DND-41 (cell line): Measurements from ENCODE around the gene KCNAB3.

ENCODE experiments used
- ATAC-seq: fragments of 200-7000 bp; cut with Tn5 transposase; 3 replicates; pipeline ENCODE4 v1.9.1; 2021; ENCODE audit warnings: low read depth; ENCODE audit not compliant: insufficient read depth
- DNase-seq: peaks from one replicate; pipeline ENCODE4 v3.0.0-alpha.2; 2020
- H2AFZ ChIP-seq: 2 replicates; pipeline ENCODE4 v1.6.0; 2012; ENCODE audit warnings: low read depth, low read length
- H3K27ac ChIP-seq: 2 replicates; pipeline ENCODE4 v1.5.1; 2012; ENCODE audit warnings: low read length, inconsistent platforms
- H3K27me3 ChIP-seq: fragments of 200-600 bp; sonication (generic); 2 replicates; pipeline ENCODE4 v1.6.0; 2012; ENCODE audit warnings: low read length, mild to moderate bottlenecking, inconsistent platforms; ENCODE audit not compliant: insufficient read depth, poor library complexity
- H3K36me3 ChIP-seq: 2 replicates; pipeline ENCODE4 v1.5.1; 2012; ENCODE audit warnings: low read length, inconsistent platforms; ENCODE audit not compliant: insufficient read depth
- H3K4me1 ChIP-seq: 2 replicates; pipeline ENCODE4 v1.5.1; 2012; ENCODE audit warnings: mild to moderate bottlenecking, low read length; ENCODE audit not compliant: insufficient read depth
- H3K4me2 ChIP-seq: 2 replicates; pipeline ENCODE4 v1.6.0; 2012; ENCODE audit warnings: mild to moderate bottlenecking, moderate library complexity, low read length, inconsistent platforms; ENCODE audit not compliant: insufficient read depth
- H3K4me3 ChIP-seq, 2 experiments: fragments of 200-600 bp in 1 of 2; shearing (Covaris generic) in 1 of 2; 2 replicates each; pipeline ENCODE4 v1.5.1; 2012 to 2016; ENCODE audit warnings: inconsistent platforms in 2 of 2, low read length in 2 of 2, mild to moderate bottlenecking in 2 of 2, low read depth in 1 of 2, moderate library complexity in 1 of 2
- H3K79me2 ChIP-seq: 2 replicates; pipeline ENCODE4 v1.6.0; 2012; ENCODE audit warnings: low read length, inconsistent platforms; ENCODE audit not compliant: insufficient read depth
- H3K9ac ChIP-seq: 2 replicates; pipeline ENCODE4 v1.6.0; 2012; ENCODE audit warnings: low read depth, mild to moderate bottlenecking, inconsistent platforms, low read length, moderate library complexity
- H3K9me3 ChIP-seq: 2 replicates; pipeline ENCODE4 v1.5.1; 2012; ENCODE audit warnings: low read length, moderate library complexity, mild to moderate bottlenecking, inconsistent platforms; ENCODE audit not compliant: insufficient read depth, severe bottlenecking
- H4K20me1 ChIP-seq: 2 replicates; pipeline ENCODE4 v1.6.0; 2012; ENCODE audit warnings: low read length; ENCODE audit not compliant: insufficient read depth
- CTCF ChIP-seq: IDR thresholded peaks from 2 replicates; pipeline ENCODE4 v1.5.1; 2012; ENCODE audit warnings: borderline replicate concordance, low read length, moderate library complexity, mild to moderate bottlenecking; ENCODE audit not compliant: poor library complexity, severe bottlenecking; ENCODE audit errors: extremely low read depth
- EZH2 ChIP-seq: IDR thresholded peaks from 3 replicates; pipeline ENCODE4 v1.6.1; 2012; ENCODE audit warnings: borderline replicate concordance, low read depth, mild to moderate bottlenecking, moderate library complexity, low read length, inconsistent platforms; ENCODE audit not compliant: severe bottlenecking

The KCNAB3 gene

DNA sequence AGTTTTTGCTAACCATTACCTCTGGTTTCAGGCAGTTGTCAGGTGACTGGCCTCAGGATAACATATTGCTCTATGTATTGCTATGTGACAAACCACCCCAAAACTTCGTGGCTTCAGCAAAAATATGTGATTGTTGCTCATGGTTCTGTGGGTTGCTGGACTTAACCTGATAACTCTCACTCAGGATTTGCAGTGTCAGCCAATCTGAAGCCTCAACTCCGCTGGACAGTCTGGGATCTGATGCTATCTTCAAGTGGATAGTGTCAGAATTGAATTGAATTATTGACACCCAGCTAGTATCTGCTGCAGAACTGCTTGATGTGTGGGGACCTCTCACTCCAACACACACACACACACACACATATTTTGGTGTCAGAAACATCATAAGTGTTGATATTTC is 38.1 kb upstream of the KCNAB3 start:
- H3K79me2 ChIP-seq, result no peaks in the 10 kb centered on the region
- no peaks in the 10 kb centered on the region for H3K4me1 ChIP-seq
- no peaks in the 10 kb centered on the region for H3K9me3 ChIP-seq
- no peaks in the 10 kb centered on the region for H3K36me3 ChIP-seq
- TF ChIP-seq EZH2, result no peak
- TF ChIP-seq CTCF, result no peak
- no peak overlapping the region for H3K4me2 ChIP-seq
- no peak overlapping the region for H3K27ac ChIP-seq
- H4K20me1 ChIP-seq, result no peaks in the 10 kb centered on the region
- no peak for ATAC-seq
- no peak overlapping the region for H2AFZ ChIP-seq
- no peak for DNase-seq
- H3K27me3 ChIP-seq, result no peaks in the 10 kb centered on the region
- no peak overlapping the region for H3K9ac ChIP-seq
- no peak overlapping the region for H3K4me3 ChIP-seq

DNA sequence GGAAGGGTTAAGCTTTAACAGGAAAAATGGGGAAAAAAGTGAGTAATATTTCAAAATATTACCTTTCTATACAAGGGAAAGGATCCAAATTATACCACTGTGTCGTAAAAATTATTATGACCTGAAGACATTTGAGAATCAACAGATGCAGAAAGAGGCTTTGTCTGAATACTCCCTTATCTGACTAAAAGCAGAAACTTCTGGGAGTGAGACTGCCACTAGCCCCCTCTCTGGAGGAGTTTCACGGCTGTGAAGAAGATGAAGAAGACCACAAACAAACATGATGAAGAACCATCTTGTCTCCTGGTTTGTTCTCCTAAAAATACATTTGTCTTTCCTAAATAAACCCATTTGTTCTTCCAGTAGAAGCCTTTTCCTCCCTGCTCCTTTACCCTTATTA is 31.8 kb upstream of the KCNAB3 start:
- no peak overlapping the region for H3K9ac ChIP-seq
- no peak overlapping the region for H2AFZ ChIP-seq
- H3K79me2 ChIP-seq, result no peaks in the 10 kb centered on the region
- H3K36me3 ChIP-seq, result no peaks in the 10 kb centered on the region
- no peak for ATAC-seq
- no peaks in the 10 kb centered on the region for H3K9me3 ChIP-seq
- H3K4me2 ChIP-seq, result no peak overlapping the region
- H4K20me1 ChIP-seq, result no peaks in the 10 kb centered on the region
- H3K27ac ChIP-seq, result no peak overlapping the region
- no peak overlapping the region for H3K4me3 ChIP-seq
- H3K4me1 ChIP-seq, result no peaks in the 10 kb centered on the region
- no peak for TF ChIP-seq EZH2
- no peak for TF ChIP-seq CTCF
- peaks cover 9% of the 10 kb centered on the region for H3K27me3 ChIP-seq
- DNase-seq, result no peak

GRCh38 chr17:7959503-7960253 is 30.0 kb upstream of the KCNAB3 start:
- Histone ChIP-seq H3K36me3 (no peaks in the 10 kb centered on the region), H4K20me1 (no peaks in the 10 kb centered on the region), H3K9me3 (no peaks in the 10 kb centered on the region), H3K79me2 (no peaks in the 10 kb centered on the region), H3K9ac (no peak overlapping the region), H3K4me3 (no peak overlapping the region), H3K4me1 (no peaks in the 10 kb centered on the region), H2AFZ (no peak overlapping the region), H3K27ac (no peak overlapping the region), H3K27me3 (peaks cover 9% of the 10 kb centered on the region), H3K4me2 (no peak overlapping the region)
- ATAC-seq (no peak), DNase-seq (no peak)
- no peak for TF ChIP-seq EZH2
- no peak for TF ChIP-seq CTCF
